B cell (primary cell): Measurements from ENCODE around the gene TNPO3.

ENCODE experiments used
- CTCF ChIP-seq: fragments of 200-600 bp; IDR thresholded peaks from one replicate; pipeline ENCODE4 v1.8.0; 2022; ENCODE audit warnings: antibody characterized with exemption, mild to moderate bottlenecking
- EZH2 ChIP-seq: IDR thresholded peaks from 2 replicates; pipeline ENCODE4 v1.6.1; 2012; ENCODE audit warnings: borderline replicate concordance, low read depth, mild to moderate bottlenecking, moderate library complexity, low read length; ENCODE audit not compliant: insufficient read depth, poor library complexity, severe bottlenecking

DNA sequence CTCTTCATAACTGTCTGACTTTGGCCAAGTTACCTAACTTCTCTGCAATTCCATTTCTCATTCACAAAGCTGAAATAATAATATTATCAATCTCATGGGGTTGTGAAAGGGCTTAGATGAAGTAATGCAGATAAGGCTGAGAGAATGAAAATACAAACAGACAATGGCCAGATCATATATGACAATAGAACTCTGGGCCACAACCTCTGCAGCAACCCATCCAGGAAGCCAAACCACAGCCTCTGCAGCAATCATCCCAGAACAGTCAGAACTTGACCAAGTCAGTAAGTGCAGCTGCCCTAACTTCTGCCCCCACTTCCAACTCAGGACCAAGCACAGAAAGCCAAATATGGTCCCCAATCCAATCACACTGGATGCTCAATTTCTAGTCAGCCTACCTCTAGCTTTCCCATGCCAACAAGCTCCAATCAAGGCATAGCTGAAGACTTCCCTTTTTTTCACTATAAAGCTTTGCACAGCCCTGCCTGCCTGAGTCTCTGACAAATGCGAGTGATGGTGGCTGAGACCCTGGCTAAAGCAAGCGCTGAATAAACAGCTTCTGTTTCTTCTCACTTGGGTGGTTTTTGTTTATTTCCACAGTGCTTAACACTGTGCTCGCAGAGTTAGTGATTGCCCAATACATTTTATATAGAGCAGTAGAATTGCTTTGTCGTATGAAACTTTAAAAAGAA, 34.8 kb upstream of the TNPO3 start:
- TF ChIP-seq CTCF, result no peak
- no peak for TF ChIP-seq EZH2
